Right lobe of liver (tissue), 6 donors: ENCODE results near the gene MAPK14. TPM values are rescaled to one million over a fixed set of nuclear protein-coding genes. Genes with fewer than 3 reads are reported as not detected.

Source experiments
- ATAC-seq, 4 donors: fragments of 200-7000 bp; cut with Tn5 transposase; one replicate each; pipeline ENCODE4 v1.9.1; 2020; ENCODE audit warnings: mild to moderate bottlenecking in 4 of 4, moderate library complexity in 4 of 4
- DNase-seq, 3 donors: peaks; one replicate each; pipeline ENCODE4 v3.0.0-alpha.2; 2020
- H3K27ac ChIP-seq, 3 donors: fragments of 200-600 bp; one replicate each; pipeline ENCODE4 v1.8.0; 2022
- H3K27me3 ChIP-seq, 2 donors: fragments of 200-600 bp; one replicate each; pipeline ENCODE4 v1.8.0; 2022
- H3K36me3 ChIP-seq, 4 donors: fragments of 200-600 bp; sonication (generic) in 1 of 4; one replicate each; pipeline versions ENCODE4 v1.5.1 to v1.8.0; 2017 to 2022; ENCODE audit warnings: control low read depth in 1 of 4
- H3K4me1 ChIP-seq, 4 donors: fragments of 200-600 bp; sonication (generic) in 1 of 4; one replicate each; pipeline versions ENCODE4 v1.5.1 to v1.8.0; 2017 to 2022; ENCODE audit warnings: control low read depth in 1 of 4
- H3K4me3 ChIP-seq, 3 donors: fragments of 200-600 bp; one replicate each; pipeline ENCODE4 v1.8.0; 2022
- H3K9me3 ChIP-seq, 4 donors: fragments of 200-600 bp; sonication (generic) in 1 of 4; one replicate each; pipeline versions ENCODE4 v1.5.1 to v1.8.0; 2017 to 2022; ENCODE audit warnings: control low read depth in 1 of 4
- POLR2A ChIP-seq: fragments of 450-650 bp; IDR thresholded peaks from one replicate; pipeline ENCODE4 v1.6.1; 2017; ENCODE audit warnings: antibody characterized with exemption, mild to moderate bottlenecking
- WGBS: methylation state at CpG from one replicate; pipeline ENCODE4 v1.1.6; 2018; ENCODE audit warnings: low coverage, low lambda C conversion rate; ENCODE audit not compliant: insufficient coverage; ENCODE audit errors: missing lambda C conversion rate; 5-methylcytosine and 5-hydroxymethylcytosine counted together
- intact Hi-C, 2 donors: fragments of 100-400 bp; cut with DNase I; formaldehyde crosslinking; loops; one replicate each; pipeline versions ENCODE4 v1.11.2 to v1.14.1; 2022
- total RNA-seq, 6 experiments: library from RNA; depleted of rRNA in 2 of 6; stranded (reverse); fragments of >200 nt in 2 of 6; fragmentation: NEBNext Ultra II Directional in 3 of 6; extraction: Animal tissue kit (Norgen Biotek cat#: 25700) in 3 of 6; gene quantifications; one replicate each; pipeline versions ENCODE4 v1.1.0 to v1.2.4, GENCODE V29; 2016 to 2023
- TF ChIP-seq, protein P1 (sequence below), 4 donors: fragments of 200-600 bp in 3 of 4; fragments of 450-650 bp in 1 of 4; IDR thresholded peaks; one replicate each; pipeline versions ENCODE4 v1.5.1 to v1.8.0; 2016 to 2022; ENCODE audit warnings: antibody characterized with exemption in 4 of 4, mild to moderate bottlenecking in 2 of 4
- donor health status: DM: no; HTN: yes; CAD: no.
- donor health status: DM: no; HTN: no; CAD: no.
- donor health status: DM: no; HTN: no; CAD: no.
- donor health status: DM: no; HTN: yes; CAD: no.
- donor health status: DM: no; HTN: yes; CAD: no.

Gene MAPK14
- total RNA-seq, 6 experiments from 2014 or later, result 37.9 to 53.3 (median 45.3) TPM

DNA sequence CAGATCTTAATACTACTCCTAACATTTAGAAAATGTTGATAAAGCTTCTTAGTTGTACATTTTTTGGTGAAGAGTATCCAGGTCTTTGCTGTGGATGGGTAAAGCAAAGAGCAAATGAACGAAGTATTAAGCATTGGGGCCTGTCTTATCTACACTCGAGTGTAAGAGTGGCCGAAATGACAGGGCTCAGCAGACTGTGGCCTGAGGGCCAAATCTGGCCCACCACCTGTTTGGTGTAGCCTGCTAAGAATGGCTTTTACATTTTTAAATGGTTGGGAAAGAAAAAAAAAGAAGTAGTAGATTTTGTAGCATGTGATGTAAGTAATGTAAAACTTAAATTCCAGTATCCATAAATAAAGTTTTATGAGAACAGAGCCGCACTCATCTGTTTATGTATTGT, 83.3 kb downstream of the MAPK14 start:
- ATAC-seq (no peak), DNase-seq (no peak)
- TF ChIP-seq, protein P1, sequence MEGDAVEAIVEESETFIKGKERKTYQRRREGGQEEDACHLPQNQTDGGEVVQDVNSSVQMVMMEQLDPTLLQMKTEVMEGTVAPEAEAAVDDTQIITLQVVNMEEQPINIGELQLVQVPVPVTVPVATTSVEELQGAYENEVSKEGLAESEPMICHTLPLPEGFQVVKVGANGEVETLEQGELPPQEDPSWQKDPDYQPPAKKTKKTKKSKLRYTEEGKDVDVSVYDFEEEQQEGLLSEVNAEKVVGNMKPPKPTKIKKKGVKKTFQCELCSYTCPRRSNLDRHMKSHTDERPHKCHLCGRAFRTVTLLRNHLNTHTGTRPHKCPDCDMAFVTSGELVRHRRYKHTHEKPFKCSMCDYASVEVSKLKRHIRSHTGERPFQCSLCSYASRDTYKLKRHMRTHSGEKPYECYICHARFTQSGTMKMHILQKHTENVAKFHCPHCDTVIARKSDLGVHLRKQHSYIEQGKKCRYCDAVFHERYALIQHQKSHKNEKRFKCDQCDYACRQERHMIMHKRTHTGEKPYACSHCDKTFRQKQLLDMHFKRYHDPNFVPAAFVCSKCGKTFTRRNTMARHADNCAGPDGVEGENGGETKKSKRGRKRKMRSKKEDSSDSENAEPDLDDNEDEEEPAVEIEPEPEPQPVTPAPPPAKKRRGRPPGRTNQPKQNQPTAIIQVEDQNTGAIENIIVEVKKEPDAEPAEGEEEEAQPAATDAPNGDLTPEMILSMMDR (IDR thresholded peaks at IDR 0.05), result no peak
- no peak for TF ChIP-seq POLR2A
- intact Hi-C loops, result no loop called here
- 91% methylated on average over 4 of the region's 4 CpGs for WGBS
- Histone ChIP-seq H3K36me3 (peaks cover 3 to 44% (median 18%) of the 10 kb centered on the region in 4 donors), H3K9me3 (no peaks in the 10 kb centered on the region), H3K4me3 (no peak overlapping the region), H3K27ac (no peak overlapping the region), H3K27me3 (no peaks in the 10 kb centered on the region), H3K4me1 (no peaks in the 10 kb centered on the region)

DNA sequence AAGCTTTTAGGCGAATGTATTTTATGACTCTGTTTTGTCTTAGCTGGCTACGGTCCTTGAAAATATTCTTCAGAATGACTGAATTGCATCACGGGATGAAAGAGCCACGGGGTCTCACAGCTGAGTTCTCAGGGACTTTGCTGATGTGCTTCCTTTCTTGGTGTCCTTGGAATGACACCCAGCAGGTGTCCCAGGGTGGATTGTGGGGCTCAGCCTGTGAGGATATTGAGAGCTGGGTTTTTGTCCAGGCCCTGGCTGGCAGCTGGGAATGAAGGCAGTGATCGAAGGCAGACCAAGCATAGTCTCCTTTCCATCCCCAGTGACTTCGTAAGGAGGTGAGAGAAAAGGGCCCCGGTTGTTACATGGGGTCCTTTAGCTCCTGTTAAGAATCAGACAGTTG, 83.9 kb downstream of the MAPK14 start:
- Histone ChIP-seq H3K4me1 (no peaks in the 10 kb centered on the region), H3K4me3 (no peak overlapping the region), H3K27ac (no peak overlapping the region), H3K27me3 (no peaks in the 10 kb centered on the region), H3K9me3 (no peaks in the 10 kb centered on the region), H3K36me3 (peaks cover 3 to 49% (median 18%) of the 10 kb centered on the region in 4 donors)
- DNase-seq (no peak), ATAC-seq (no peak)
- TF ChIP-seq, protein P1 (IDR thresholded peaks at IDR 0.05), result no peak
- TF ChIP-seq POLR2A, result no peak
- 97% methylated on average over 7 of the region's 7 CpGs for WGBS
- intact Hi-C loops, result no loop called here

GRCh38 chr6:36113049-36113448, 85.4 kb downstream of the MAPK14 start:
- no peaks in the 10 kb centered on the region for H3K4me1 ChIP-seq
- no peaks in the 10 kb centered on the region for H3K27me3 ChIP-seq
- H3K9me3 ChIP-seq, result no peaks in the 10 kb centered on the region
- DNase-seq, result no peak
- no peak overlapping the region for H3K4me3 ChIP-seq
- intact Hi-C loops, result no loop called here
- ATAC-seq, result no peak
- TF ChIP-seq, protein P1 (IDR thresholded peaks at IDR 0.05), result no peak
- no peak for TF ChIP-seq POLR2A
- H3K36me3 ChIP-seq, result peaks cover under 1 to 44% (median 15%) of the 10 kb centered on the region in 4 donors
- H3K27ac ChIP-seq, result no peak overlapping the region

- intact Hi-C loops, result no loop called here
- H3K9me3 ChIP-seq, result no peaks in the 10 kb centered on the region
- ATAC-seq, result no peak
- DNase-seq, result no peak
- TF ChIP-seq, protein P1 (IDR thresholded peaks at IDR 0.05), result no peak
- TF ChIP-seq POLR2A, result no peak
- 100% methylated on average over 2 of the region's 2 CpGs for WGBS
- H3K4me3 ChIP-seq, result no peak overlapping the region
- no peaks in the 10 kb centered on the region for H3K4me1 ChIP-seq
- H3K36me3 ChIP-seq, result peaks cover 0 to 38% (median 10%) of the 10 kb centered on the region in 4 donors
- H3K27ac ChIP-seq, result no peak overlapping the region
- H3K27me3 ChIP-seq, result no peaks in the 10 kb centered on the region
These were observed 86.1 kb downstream of the MAPK14 start for GRCh38 chr6:36113703-36114102.
